Neuronal stem cell (in vitro differentiated cells): ENCODE data around the gene TECPR2.

Experiments used
- DNase-seq: peaks from one replicate; pipeline ENCODE4 v3.0.0-alpha.2; 2013; ENCODE audit warnings: low spot score
- H2AFZ ChIP-seq: one replicate; pipeline ENCODE4 v1.6.1; 2013; ENCODE audit warnings: mild to moderate bottlenecking, low read length, inconsistent platforms
- H2AK5ac ChIP-seq: 2 replicates; pipeline ENCODE4 v1.6.1; 2013; ENCODE audit warnings: low read depth, mild to moderate bottlenecking, inconsistent platforms, low read length, moderate library complexity, mixed read lengths
- H2BK120ac ChIP-seq: 2 replicates; pipeline ENCODE4 v1.6.1; 2013; ENCODE audit warnings: low read depth, mild to moderate bottlenecking, inconsistent platforms, low read length, moderate library complexity, mixed read lengths
- H2BK12ac ChIP-seq: one replicate; pipeline ENCODE4 v1.6.1; 2013; ENCODE audit warnings: low read length, inconsistent platforms
- H2BK15ac ChIP-seq: 2 replicates; pipeline ENCODE4 v1.6.1; 2013; ENCODE audit warnings: mild to moderate bottlenecking, low read length, inconsistent platforms, mixed read lengths
- H2BK5ac ChIP-seq: one replicate; pipeline ENCODE4 v1.6.1; 2013; ENCODE audit warnings: inconsistent platforms, mild to moderate bottlenecking, low read length, moderate library complexity
- H3K14ac ChIP-seq: one replicate; pipeline ENCODE4 v1.6.1; 2013; ENCODE audit warnings: low read length, inconsistent platforms
- H3K18ac ChIP-seq: 2 replicates; pipeline ENCODE4 v1.6.1; 2013; ENCODE audit warnings: low read length, inconsistent platforms
- H3K23ac ChIP-seq: 2 replicates; pipeline ENCODE4 v1.6.1; 2013; ENCODE audit warnings: low read depth, mild to moderate bottlenecking, mixed read lengths, low read length, inconsistent platforms; ENCODE audit not compliant: poor library complexity
- H3K27ac ChIP-seq: replicated peaks from 3 replicates; pipeline ENCODE4 v1.5.1; 2013; ENCODE audit warnings: low read length, inconsistent platforms
- H3K27me3 ChIP-seq, 3 experiments: 2 replicates each; pipeline ENCODE4 v1.6.1; 2013; ENCODE audit warnings: low read length in 3 of 3, mild to moderate bottlenecking in 2 of 3, inconsistent platforms in 1 of 3, low read depth in 1 of 3, mixed read lengths in 1 of 3, moderate library complexity in 1 of 3; ENCODE audit not compliant: control insufficient read depth in 3 of 3, insufficient read depth in 3 of 3
- H3K36me3 ChIP-seq, 2 donors: replicated peaks in 1 of 2; 2 replicates each; pipeline ENCODE4 v1.6.1; 2013; ENCODE audit warnings: low read length in 2 of 2; ENCODE audit not compliant: control insufficient read depth in 2 of 2, insufficient read depth in 2 of 2
- H3K4ac ChIP-seq: 2 replicates; pipeline ENCODE4 v1.6.1; 2013; ENCODE audit warnings: inconsistent platforms, mild to moderate bottlenecking, low read length, moderate library complexity
- H3K4me1 ChIP-seq, 2 donors: 1 replicate in 1 of 2; 2 replicates in 1 of 2; pipeline ENCODE4 v1.6.1; 2013; ENCODE audit warnings: low read length in 2 of 2, low read depth in 1 of 2; ENCODE audit not compliant: control insufficient read depth in 2 of 2, insufficient read depth in 1 of 2
- H3K4me2 ChIP-seq: one replicate; pipeline ENCODE4 v1.6.1; 2013; ENCODE audit warnings: mild to moderate bottlenecking, low read length, inconsistent platforms; ENCODE audit not compliant: insufficient read depth, poor library complexity, severe bottlenecking
- H3K4me3 ChIP-seq, 2 donors: 2 replicates each; pipeline ENCODE4 v1.5.1; 2013; ENCODE audit warnings: low read length in 2 of 2, mild to moderate bottlenecking in 2 of 2, inconsistent platforms in 1 of 2, moderate library complexity in 1 of 2
- H3K79me1 ChIP-seq: one replicate; pipeline ENCODE4 v1.6.1; 2013; ENCODE audit warnings: low read depth, mild to moderate bottlenecking, inconsistent platforms, low read length, moderate library complexity
- H3K9ac ChIP-seq: one replicate; pipeline ENCODE4 v1.6.1; 2013; ENCODE audit warnings: mild to moderate bottlenecking, low read depth, low read length, inconsistent platforms; ENCODE audit not compliant: poor library complexity
- H3K9me3 ChIP-seq, 2 donors: replicated peaks in 1 of 2; 2 replicates each; pipeline versions ENCODE3 to v1.6.1; 2013; ENCODE audit warnings: low read length in 2 of 2, mild to moderate bottlenecking in 2 of 2, inconsistent platforms in 1 of 2, low read depth in 1 of 2, mixed read lengths in 1 of 2, moderate library complexity in 1 of 2; ENCODE audit not compliant: control insufficient read depth in 2 of 2, insufficient read depth in 1 of 2
- H4K8ac ChIP-seq: one replicate; pipeline ENCODE4 v1.6.1; 2013; ENCODE audit warnings: low read depth, mild to moderate bottlenecking, inconsistent platforms, low read length, moderate library complexity
- H4K91ac ChIP-seq: one replicate; pipeline ENCODE4 v1.6.1; 2013; ENCODE audit warnings: low read length, low read depth, mild to moderate bottlenecking, inconsistent platforms; ENCODE audit not compliant: poor library complexity
- WGBS, 2 donors: extraction: QIAGEN DNeasy Blood & Tissue Kit; methylation state at CpG; one replicate each; pipeline ENCODE4 v1.1.7; 2013; ENCODE audit warnings: missing lambda C conversion rate in 2 of 2, mixed read lengths in 1 of 2; ENCODE audit not compliant: insufficient read length in 2 of 2, insufficient replicate concordance in 1 of 2; ENCODE audit errors: extremely low coverage in 2 of 2; 5-methylcytosine and 5-hydroxymethylcytosine counted together

Gene TECPR2

DNA sequence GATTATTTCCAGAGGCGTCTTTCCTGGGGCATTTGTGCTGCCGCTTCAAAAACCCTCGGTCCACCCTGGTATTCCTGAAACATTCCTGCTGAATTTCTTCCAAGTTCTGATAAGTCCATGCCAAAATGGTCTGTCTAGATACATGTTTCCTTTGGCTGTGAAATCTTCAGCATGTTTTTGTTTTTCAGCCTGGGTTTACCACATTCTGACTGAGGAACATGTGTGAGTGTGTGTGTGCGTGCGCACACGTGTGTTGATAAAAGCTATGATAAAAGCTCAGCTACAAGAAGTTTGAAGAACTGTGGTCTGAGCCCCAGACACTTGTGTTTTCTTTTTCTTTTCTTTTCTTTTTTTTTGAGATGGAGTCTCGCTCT is 124.5 kb downstream of the TECPR2 start:
- Histone ChIP-seq H3K18ac (no peak overlapping the region), H3K4me1 (no peaks in the 10 kb centered on the region), H2AFZ (no peak overlapping the region), H4K8ac (no peak overlapping the region), H2BK12ac (no peak overlapping the region), H3K4me3 (no peak overlapping the region), H3K36me3 (peaks cover 0 to 2% of the 10 kb centered on the region in 2 donors), H2AK5ac (no peak overlapping the region), H3K27me3 (no peaks in the 10 kb centered on the region), H3K4me2 (no peak overlapping the region), H2BK5ac (no peak overlapping the region), H3K79me1 (no peaks in the 10 kb centered on the region), H3K27ac (peak overlapping the region; percentile 35), H3K9ac (no peak overlapping the region), H2BK15ac (no peak overlapping the region), H3K9me3 (peaks cover 0 to 5% of the 10 kb centered on the region in 2 donors), H3K14ac (no peak overlapping the region), H4K91ac (no peak overlapping the region), H2BK120ac (no peak overlapping the region), H3K23ac (no peak overlapping the region), H3K4ac (no peak overlapping the region)
- WGBS, 2 donors: no CpG with 5 or more reads among the region's 7 CpGs
- DNase-seq: no peak

GRCh38 chr14:102490456-102490855 is 127.7 kb downstream of the TECPR2 start:
- H2BK12ac ChIP-seq: no peak overlapping the region
- H4K8ac ChIP-seq: peak overlapping the region; percentile 45
- no peak overlapping the region for H2BK15ac ChIP-seq
- H3K27ac ChIP-seq: no peak overlapping the region
- no peak overlapping the region for H2AFZ ChIP-seq
- H3K79me1 ChIP-seq: peaks cover 3% of the 10 kb centered on the region
- no CpG with 5 or more reads among the region's 18 CpGs for WGBS, 2 donors
- no peak overlapping the region for H2AK5ac ChIP-seq
- H3K4me2 ChIP-seq: no peak overlapping the region
- H3K9ac ChIP-seq: no peak overlapping the region
- no peak overlapping the region for H3K4ac ChIP-seq
- H2BK120ac ChIP-seq: no peak overlapping the region
- H3K14ac ChIP-seq: no peak overlapping the region
- peaks cover 0 to 5% of the 10 kb centered on the region in 2 donors for H3K9me3 ChIP-seq
- no peaks in the 10 kb centered on the region for H3K27me3 ChIP-seq
- no peak overlapping the region for H2BK5ac ChIP-seq
- no peak overlapping the region for H4K91ac ChIP-seq
- no peak overlapping the region for H3K23ac ChIP-seq
- no peak overlapping the region for H3K18ac ChIP-seq
- peaks cover 0 to 2% of the 10 kb centered on the region in 2 donors for H3K36me3 ChIP-seq
- H3K4me3 ChIP-seq: no peak overlapping the region
- no peaks in the 10 kb centered on the region for H3K4me1 ChIP-seq
- no peak for DNase-seq

DNA sequence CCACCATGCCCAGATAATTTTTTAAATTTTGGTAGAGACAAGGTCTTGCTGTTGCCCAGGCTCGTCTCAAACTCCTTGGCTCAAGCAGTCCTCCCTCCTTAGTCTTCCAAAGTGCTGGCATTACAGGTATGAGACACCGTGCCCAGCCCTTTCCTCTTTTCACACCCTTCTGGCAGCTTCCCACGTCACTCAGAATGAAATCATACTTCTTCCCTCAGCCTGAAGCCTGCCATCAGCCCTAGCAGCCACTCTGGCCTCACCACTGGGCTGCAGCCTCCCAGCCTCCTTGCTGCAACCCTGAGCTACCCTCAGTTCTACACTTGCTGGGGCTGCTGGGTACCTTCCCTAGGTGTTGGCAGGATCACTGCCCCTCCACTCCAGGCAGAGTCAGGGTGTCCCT is 128.6 kb downstream of the TECPR2 start:
- DNase-seq: no peak

GRCh38 chr14:102491786-102492530 is 129.2 kb downstream of the TECPR2 start:
- Histone ChIP-seq H3K27ac (no peak overlapping the region), H3K9me3 (peaks cover 0 to 2% of the 10 kb centered on the region in 2 donors), H3K4me1 (no peaks in the 10 kb centered on the region), H3K4me2 (no peak overlapping the region), H2BK5ac (no peak overlapping the region), H4K8ac (no peak overlapping the region), H2AK5ac (no peak overlapping the region), H4K91ac (no peak overlapping the region), H3K23ac (no peak overlapping the region), H3K27me3 (no peaks in the 10 kb centered on the region), H3K14ac (no peak overlapping the region), H3K79me1 (peaks cover 3% of the 10 kb centered on the region), H3K9ac (no peak overlapping the region), H3K4ac (no peak overlapping the region), H3K4me3 (no peak overlapping the region), H3K36me3 (peaks cover 0 to under 1% of the 10 kb centered on the region in 2 donors), H2BK15ac (no peak overlapping the region), H3K18ac (no peak overlapping the region), H2AFZ (no peak overlapping the region), H2BK12ac (no peak overlapping the region), H2BK120ac (no peak overlapping the region)
- WGBS, 2 donors: no CpG with 5 or more reads among the region's 7 CpGs
- DNase-seq: no peak

More for the DNA sequence above, 128.6 kb downstream of the TECPR2 start:
- Histone ChIP-seq H2BK120ac (no peak overlapping the region), H3K23ac (no peak overlapping the region), H3K9me3 (peaks cover 0 to 3% of the 10 kb centered on the region in 2 donors), H3K4me1 (no peaks in the 10 kb centered on the region), H3K36me3 (peaks cover 0 to 2% of the 10 kb centered on the region in 2 donors), H3K18ac (no peak overlapping the region), H3K4me3 (no peak overlapping the region), H3K79me1 (peaks cover 3% of the 10 kb centered on the region), H4K8ac (no peak overlapping the region), H2BK5ac (no peak overlapping the region), H2BK15ac (no peak overlapping the region), H3K27me3 (no peaks in the 10 kb centered on the region), H3K4me2 (no peak overlapping the region), H3K14ac (no peak overlapping the region), H3K4ac (no peak overlapping the region), H2BK12ac (no peak overlapping the region), H2AK5ac (no peak overlapping the region), H3K27ac (no peak overlapping the region), H2AFZ (no peak overlapping the region), H4K91ac (no peak overlapping the region), H3K9ac (no peak overlapping the region)
- no CpG with 5 or more reads among the region's 3 CpGs for WGBS, 2 donors
